IPS-18a (cell line): ENCODE data around the gene UGT1A1.

Experiments used
- H3K27ac ChIP-seq: one replicate; pipeline ENCODE4 v1.5.1; 2013; ENCODE audit warnings: low read length
- H3K27me3 ChIP-seq: one replicate; pipeline ENCODE4 v1.6.1; 2013; ENCODE audit warnings: mild to moderate bottlenecking, low read length; ENCODE audit not compliant: control insufficient read depth, insufficient read depth
- H3K36me3 ChIP-seq: one replicate; pipeline ENCODE4 v1.6.1; 2013; ENCODE audit warnings: low read depth, low read length; ENCODE audit not compliant: control insufficient read depth
- H3K4me1 ChIP-seq: one replicate; pipeline ENCODE4 v1.6.1; 2013; ENCODE audit warnings: low read depth, low read length; ENCODE audit not compliant: control insufficient read depth
- H3K4me3 ChIP-seq: one replicate; pipeline ENCODE4 v1.5.1; 2013; ENCODE audit warnings: low read length
- H3K9ac ChIP-seq: one replicate; pipeline ENCODE4 v1.6.1; 2013; ENCODE audit warnings: mild to moderate bottlenecking, low read length, moderate library complexity
- H3K9me3 ChIP-seq: one replicate; pipeline ENCODE4 v1.6.1; 2013; ENCODE audit warnings: low read depth, low read length; ENCODE audit not compliant: control insufficient read depth

UGT1A1 gene

GRCh38 chr2:233821196-233821595 is 61.1 kb downstream of the UGT1A1 start:
- H3K27ac ChIP-seq: no peak overlapping the region
- no peak overlapping the region for H3K4me3 ChIP-seq
- H3K9me3 ChIP-seq: no peaks in the 10 kb centered on the region
- H3K27me3 ChIP-seq: no peaks in the 10 kb centered on the region
- no peaks in the 10 kb centered on the region for H3K36me3 ChIP-seq
- H3K4me1 ChIP-seq: no peaks in the 10 kb centered on the region
- H3K9ac ChIP-seq: no peak overlapping the region

GRCh38 chr2:233821709-233822100 is 61.6 kb downstream of the UGT1A1 start:
- H3K9me3 ChIP-seq: no peaks in the 10 kb centered on the region
- no peak overlapping the region for H3K27ac ChIP-seq
- H3K4me3 ChIP-seq: no peak overlapping the region
- H3K36me3 ChIP-seq: no peaks in the 10 kb centered on the region
- H3K27me3 ChIP-seq: no peaks in the 10 kb centered on the region
- no peaks in the 10 kb centered on the region for H3K4me1 ChIP-seq
- no peak overlapping the region for H3K9ac ChIP-seq

GRCh38 chr2:233822101-233822771 is 62.2 kb downstream of the UGT1A1 start:
- Histone ChIP-seq H3K27me3 (no peaks in the 10 kb centered on the region), H3K4me3 (no peak overlapping the region), H3K9me3 (no peaks in the 10 kb centered on the region), H3K36me3 (no peaks in the 10 kb centered on the region), H3K9ac (no peak overlapping the region), H3K27ac (no peak overlapping the region), H3K4me1 (no peaks in the 10 kb centered on the region)
